GM19328 (cell line): ENCODE measurements around the gene MRGPRF.

ENCODE experiments used
- ATAC-seq: cut with Tn5 transposase; IDR thresholded peaks from one replicate; pipeline ENCODE4 v1.9.1; 2021; ENCODE audit warnings: mild to moderate bottlenecking, moderate library complexity; ENCODE audit not compliant: unreplicated experiment

The MRGPRF gene, protein sequence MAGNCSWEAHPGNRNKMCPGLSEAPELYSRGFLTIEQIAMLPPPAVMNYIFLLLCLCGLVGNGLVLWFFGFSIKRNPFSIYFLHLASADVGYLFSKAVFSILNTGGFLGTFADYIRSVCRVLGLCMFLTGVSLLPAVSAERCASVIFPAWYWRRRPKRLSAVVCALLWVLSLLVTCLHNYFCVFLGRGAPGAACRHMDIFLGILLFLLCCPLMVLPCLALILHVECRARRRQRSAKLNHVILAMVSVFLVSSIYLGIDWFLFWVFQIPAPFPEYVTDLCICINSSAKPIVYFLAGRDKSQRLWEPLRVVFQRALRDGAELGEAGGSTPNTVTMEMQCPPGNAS

DNA sequence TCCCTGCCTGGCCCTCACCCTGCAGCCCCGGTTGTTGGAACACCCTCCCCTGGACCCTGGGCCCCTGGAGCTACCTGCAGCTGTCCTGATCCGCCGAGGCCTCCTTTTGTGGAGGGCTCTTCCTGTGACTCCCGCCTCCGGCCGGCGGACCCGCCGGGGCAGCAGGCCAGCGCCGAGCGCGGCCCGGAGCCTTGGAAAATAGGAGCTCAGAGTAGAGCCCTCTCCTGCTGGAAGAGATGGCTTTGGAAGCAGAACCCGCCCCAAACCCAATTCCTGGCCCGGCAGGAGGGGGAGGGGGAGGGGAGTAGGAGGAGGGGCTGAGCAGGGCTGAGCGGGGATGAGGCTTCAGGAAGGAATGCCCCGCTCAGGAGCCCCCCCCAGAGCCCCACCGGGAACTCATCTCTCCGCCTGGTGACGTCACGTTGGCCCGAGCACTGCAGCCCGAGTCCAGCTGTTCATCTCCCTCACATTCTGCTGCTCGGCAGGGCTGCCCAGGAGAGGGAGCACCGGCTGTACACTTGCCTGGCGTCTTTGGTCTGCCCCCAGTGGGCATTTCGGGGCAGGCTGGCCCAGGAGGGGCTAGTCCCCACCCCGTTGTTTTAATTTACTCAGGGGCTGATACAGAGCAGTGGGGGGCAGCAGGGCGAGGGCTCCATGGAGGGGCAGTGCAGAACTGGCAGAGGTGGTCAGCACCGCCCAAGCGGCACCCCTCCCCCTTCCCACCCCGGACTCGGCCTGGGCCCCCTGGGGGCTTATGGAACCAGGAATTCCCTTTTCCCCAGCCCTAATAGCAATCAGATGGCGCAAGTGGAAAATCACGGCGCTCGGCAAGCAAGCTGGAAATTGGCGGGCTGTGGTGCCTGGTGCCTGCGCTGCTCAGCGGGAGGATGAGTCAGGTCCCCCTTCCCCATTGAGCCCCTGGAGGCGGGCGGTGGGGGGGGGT lies at the start of gene MRGPRF:
Gene MRGPRF, minus strand, starts transcription at position 238 of the 943 bp plus-strand sequence. CDS start 3,345 bp downstream, outside the sequence.
- ATAC-seq = no peak

DNA sequence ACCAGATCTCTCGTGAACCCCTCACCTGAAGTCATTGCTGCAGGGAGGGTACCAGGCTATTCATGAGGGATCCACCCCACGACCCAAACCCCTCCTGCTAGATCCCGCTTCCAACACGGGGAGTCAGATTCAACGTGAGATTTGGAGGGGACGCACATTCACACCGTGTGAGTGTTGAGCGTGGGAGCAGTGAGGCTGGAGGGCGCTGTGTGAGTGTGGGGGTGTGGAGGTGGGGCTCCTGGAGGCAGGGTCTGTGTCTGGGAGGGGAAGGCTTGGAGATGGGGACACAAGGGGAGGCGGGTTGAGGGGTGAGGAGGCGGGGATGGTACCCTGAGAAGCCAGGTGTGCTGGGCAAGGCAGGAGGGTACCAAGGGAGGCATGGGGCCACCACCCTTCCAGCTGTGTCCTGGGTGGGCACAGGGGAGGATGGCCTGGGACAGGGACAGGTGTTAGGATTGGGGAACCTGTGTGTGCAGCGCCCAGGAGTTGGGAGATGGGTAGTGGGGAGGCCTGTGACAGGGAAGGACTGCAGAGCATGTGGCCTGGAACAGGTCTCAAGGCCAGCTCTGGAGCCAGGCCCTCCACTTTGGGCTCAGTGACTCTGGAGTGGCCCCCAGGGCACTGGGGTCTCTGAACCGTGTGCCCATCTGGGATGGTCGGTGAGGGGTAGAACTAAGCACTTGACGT lies 49.3 kb upstream of the MRGPRF start:
- no peak for ATAC-seq

DNA sequence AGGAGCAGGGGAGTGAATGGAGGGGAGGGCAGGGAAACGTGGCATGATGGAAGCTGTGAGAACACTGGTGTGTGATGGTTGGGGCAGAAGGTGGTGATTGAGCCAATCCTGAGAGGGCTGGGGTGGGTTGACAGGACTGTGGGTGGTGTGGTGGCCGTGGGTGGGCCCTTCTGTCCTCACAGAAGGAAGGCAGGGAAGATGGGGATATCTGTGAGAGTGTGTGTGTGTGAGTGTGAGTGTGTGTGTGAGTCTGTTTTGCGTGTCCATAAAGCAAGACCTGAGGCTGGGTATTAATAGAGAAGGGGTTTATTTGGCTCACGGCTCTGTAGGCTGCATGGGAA lies 48.6 kb upstream of the MRGPRF start:
- no peak for ATAC-seq

DNA sequence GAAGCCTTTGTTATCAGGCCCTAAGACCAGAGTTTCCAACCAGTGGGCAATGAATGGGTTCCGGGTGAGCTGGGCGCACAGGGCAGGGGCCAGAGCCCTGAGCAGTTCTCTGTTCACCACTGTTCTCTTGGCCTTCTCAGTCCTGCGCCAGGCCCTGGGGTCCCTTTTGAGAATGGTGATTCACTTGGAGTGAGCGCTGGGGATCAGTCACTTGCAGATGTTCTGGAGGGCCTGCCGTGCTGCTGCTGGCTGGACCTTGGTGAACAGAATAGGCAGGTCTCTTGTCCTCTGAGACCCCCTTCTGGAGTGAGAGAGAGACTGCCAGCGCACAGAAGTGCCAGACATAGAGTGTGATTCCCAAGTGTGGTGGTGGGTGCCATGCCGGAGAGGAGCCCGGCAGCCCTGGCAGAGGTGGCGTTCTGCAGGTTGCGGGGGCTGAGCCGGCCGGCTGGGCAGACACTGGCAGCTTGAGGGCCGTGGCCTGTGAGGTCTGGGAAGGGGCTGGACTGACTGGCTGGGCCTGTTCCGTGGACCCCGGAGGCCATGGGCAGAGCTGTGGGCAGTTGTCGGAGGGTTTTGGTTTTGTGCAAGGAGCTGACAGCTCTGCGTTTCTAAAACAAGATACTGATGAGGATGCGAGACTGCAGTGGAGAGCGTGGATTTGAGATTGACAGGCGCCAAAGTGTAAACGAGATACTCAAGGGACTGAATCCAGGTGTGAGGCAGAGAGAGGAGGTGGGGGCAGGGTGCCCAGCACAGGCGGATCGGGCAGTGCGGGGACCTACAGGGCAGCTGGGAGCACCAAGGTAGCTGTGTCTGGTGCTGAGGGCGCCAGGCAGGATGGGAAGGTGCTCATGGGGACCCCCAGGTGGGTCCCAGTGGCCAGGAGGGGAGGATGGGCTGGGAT lies 48.0 kb upstream of the MRGPRF start:
- ATAC-seq = no peak

DNA sequence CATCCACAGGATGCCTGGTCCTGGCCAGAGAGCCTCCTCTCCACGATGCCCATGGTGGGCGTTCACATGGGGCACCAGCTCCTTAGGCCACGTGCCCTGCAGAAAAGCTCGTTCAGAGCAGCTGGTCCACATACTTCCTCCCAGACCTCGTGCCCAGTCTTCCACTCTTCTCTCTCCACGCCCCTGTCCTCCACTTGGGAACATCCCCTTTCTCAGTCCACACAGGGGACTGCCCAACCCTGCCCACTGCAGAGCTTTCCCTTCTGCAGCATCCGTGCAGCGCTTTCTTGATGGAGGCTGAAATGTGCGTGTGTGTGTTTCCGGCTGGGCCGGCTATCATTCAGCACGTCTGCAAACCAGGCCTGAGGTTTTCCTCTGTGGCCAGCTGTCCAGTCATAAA lies 46.9 kb upstream of the MRGPRF start:
- no peak for ATAC-seq

DNA sequence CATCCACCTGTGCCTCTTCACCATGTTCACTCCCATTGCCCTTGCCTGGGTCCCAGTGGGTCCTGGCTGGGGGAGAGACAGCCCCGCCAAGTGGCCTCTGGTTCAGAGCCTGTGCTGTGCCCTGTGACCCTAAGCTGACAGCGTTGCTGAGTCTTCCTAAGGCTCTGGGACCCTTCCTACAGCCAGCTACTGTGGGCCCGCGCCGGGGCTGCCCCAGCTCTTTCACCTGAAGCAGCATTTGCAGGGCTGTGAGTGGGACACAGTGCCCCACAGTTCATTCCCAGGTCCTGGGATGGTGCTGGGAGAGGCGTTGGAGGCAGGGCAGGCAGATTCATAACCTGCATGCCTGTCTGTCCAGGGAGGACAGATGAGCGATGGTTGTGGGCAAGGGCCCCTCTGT lies 46.4 kb upstream of the MRGPRF start:
- ATAC-seq = no peak

DNA sequence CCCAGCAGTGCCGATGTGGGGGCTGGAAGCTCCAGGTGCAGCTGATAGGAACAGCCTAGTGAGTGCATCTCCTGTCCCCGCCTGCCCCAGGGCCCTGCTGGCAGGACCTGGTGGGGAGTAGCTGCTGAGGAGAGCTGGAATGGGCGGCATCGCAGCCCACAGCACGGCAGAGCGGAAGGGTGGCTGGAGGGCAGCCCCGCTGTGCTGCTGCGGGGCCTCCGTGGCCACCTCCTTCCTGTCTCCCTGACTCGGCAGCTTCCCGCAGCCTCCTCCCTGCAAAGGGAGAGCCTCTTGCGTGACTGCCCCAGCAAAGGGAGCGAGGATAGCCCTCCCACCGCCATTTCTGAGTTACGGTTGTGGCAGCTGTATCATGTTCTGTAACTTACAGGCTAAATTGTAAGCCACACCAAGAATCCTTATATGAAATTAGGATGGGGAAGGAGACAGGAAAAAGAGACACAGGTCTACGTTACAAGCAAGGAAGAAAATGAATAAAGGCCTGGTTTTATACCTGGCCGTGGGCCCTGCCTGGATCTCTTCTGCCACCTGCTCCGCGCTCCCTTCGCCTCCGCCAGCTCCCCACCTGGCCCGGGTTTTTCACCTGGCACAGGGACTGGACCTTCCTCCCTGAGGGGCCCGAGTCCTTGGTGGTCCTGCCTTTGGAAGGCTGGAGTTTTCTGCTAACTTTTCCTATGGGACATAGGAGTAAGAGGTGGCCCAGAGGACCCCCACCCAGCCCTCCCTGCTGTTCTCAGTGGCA lies 45.6 kb upstream of the MRGPRF start:
- ATAC-seq = no peak

DNA sequence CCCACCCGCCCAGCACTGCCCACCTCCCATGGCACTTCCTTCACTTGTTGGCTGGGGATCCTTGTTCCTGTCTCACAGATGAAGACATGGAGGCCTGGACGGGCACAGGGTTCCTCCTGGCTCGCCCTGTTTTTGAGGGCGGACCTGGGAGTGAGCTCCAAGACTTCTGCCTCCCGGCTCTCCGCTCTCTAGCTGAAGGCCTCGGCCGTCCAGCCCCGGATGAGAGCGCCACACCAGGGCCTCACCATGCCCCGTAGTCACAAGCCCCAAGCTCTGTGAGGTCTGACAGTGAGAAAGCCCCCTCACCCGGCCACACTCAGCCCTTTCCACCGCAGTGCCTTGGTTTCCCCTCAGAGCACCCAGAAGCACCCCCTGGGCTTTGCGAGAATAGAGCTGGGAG lies 44.8 kb upstream of the MRGPRF start:
- ATAC-seq = no peak

DNA sequence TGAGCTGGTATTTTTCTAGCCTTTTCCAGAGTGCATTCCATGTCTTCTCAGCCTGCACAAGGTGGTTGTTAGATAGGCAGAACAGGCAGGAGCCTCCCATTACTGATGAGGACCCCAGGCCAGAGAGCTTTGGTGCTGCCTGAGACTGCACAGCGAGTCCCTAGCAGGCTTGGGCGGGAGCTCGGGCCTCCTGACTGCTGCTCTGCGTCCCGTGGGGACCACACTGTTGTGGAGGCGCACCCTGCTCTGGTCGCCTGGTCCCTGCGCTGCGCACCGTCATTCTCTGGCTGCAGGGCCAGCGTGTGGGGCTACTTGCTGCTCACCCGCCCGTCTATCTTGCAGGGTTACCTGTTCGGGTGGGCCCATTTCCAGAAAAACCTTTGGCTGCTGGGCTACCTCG lies 44.2 kb upstream of the MRGPRF start:
- no peak for ATAC-seq

DNA sequence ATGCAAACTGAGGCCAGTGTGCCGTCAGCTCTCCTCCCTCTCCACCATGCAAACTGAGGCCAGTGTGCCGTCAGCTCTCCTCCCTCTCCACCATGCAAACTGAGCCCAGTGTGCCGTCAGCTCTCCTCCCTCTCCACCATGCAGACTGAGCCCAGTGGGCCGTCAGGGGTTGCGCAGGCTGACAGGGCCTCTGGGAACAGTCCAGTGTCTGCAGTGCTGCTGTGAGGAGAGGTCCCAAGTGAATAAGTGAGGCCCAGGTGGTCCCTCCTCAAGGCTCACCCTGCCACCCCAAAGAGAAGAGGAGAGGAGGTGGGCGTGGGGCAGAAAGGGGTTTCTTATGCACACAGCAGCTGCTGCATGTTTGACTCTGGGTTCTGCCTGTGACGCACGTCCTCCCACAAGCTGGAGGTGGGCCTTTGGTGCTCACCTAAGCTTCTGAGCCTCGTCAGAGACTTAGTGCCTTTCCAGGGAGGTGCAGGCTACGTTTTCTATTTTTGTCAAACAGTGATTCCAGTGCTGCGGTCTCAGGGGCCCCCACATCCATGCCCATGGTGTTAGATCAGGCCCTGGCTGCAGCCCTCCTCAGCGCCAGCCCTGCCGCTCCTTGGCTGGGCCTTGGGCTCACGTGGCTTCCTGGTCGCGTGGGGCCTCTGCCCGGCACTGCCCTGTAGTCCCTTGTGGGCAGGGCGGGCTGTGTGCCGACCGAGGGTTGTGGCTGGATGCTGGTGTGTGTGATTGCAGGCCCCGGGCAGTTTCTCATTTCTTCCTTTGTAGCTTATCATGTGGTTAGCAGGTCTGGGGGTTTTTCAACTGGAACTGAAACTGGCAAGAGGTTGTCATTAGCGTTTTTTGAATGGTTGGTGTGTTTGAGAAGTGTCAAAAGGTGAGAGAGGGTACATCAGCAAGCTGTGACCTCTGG lies 42.8 kb upstream of the MRGPRF start:
- ATAC-seq = peak; percentile 47

DNA sequence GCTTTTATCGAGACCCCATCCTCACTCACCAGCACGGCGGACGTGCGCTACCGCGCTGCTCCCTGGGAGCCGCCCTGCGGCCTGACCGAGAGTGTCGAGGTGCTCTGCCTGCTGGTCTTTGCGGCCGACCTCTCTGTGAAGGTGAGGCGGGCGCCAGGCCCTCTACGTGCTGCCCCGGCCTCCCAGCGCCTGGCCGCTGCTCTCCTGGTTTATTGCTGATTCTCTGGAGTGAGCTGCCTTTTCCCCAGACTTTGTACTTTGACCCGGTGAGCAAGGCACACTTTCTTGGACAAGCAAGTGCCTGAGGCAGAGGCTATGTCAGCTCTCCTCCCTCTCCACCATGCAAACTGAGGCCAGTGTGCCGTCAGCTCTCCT lies 42.2 kb upstream of the MRGPRF start:
- no peak for ATAC-seq

DNA sequence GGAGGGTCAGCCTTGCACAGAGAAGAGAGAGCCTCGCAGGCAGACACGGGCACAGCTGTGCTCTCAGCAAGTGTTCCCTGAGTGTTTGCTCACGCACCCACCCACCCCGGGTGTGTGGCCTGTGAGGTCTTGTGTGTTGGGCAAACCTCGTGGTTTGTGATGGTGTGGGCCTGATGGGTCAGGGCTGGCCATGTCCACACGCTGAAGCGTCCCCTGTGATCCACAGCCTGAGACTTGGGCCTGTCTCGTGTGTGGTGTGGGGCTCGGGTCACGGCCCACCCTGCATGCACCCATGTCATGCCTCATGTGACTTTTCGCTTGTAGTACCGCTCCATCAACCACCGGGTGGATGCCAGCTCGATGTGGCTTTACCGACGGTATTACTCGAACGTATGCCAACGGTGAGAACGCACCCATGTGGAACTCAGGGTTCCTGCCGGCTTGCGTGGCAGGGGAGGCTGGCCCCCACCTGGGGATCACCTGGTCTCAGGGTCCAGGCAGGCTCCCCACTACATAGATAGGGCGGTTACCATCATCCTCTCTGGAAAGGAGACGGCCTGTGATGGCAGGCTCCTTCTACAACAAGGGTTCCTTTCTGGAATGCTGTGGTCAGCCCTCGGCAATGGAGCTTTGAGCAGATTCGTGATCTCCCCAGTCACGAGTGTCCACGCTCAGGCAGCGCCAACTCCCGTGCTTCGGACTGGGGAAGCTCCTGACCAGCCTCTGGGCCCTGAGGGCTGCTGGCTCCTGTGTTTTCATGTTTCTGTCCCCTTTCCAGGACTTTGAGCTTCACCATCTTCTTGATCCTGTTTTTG lies 41.6 kb upstream of the MRGPRF start:
- ATAC-seq = no peak

DNA sequence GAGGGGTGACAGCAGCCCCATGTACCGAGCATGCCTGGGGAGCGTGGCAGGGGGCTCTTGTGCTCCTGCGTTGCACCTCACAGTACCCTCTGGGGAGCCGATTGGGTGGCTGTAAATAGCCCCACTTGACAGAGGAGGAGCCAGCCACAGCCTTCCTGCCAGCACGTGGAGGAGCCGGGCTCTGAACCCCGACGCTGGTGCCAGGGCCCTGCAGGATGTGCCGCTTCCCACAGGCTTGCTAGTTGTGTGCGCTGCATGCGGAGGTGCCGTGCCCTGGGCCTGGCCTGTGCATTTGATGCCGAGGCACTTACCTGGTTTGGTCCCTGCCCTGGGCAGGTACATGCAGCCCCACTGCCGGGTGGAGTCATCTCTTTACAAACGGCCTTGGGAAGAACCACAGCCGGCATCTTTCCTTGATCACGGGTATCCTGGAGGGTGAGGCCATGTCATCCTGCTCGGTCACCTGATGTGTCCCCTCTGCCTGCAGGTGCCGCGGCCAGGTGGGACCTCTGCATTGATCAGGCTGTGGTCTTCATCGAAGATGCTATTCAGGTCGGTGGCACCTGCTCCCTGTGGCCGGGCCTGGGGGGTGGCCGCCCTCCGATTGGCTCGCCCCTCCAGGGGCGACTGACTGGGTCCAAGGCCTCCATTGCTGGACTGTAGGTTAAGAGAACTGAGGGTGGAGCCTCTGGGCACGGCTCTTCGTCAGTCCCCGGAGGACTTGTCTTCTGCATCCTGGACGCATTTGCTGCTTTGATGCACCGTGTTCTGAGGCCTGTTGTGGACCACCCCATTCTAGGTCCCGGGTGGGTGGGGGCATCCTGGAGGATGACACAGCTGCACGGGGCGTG lies 40.7 kb upstream of the MRGPRF start:
- ATAC-seq = no peak

DNA sequence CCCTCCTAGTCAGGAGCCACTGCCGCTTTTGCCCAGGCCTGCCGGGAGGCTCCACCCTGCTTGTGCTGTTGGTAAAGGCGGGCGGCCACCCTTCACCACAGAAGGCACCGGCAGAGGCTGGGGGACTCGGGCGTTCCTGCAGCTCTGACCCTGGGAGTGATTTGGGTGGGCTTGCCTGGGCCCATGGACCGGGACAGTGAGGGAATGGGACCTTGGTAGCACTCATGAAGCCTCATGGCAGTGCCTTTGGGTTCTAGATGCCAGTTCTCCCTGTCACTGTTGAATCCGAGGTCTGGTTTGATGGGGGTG lies 40.1 kb upstream of the MRGPRF start:
- ATAC-seq = no peak

DNA sequence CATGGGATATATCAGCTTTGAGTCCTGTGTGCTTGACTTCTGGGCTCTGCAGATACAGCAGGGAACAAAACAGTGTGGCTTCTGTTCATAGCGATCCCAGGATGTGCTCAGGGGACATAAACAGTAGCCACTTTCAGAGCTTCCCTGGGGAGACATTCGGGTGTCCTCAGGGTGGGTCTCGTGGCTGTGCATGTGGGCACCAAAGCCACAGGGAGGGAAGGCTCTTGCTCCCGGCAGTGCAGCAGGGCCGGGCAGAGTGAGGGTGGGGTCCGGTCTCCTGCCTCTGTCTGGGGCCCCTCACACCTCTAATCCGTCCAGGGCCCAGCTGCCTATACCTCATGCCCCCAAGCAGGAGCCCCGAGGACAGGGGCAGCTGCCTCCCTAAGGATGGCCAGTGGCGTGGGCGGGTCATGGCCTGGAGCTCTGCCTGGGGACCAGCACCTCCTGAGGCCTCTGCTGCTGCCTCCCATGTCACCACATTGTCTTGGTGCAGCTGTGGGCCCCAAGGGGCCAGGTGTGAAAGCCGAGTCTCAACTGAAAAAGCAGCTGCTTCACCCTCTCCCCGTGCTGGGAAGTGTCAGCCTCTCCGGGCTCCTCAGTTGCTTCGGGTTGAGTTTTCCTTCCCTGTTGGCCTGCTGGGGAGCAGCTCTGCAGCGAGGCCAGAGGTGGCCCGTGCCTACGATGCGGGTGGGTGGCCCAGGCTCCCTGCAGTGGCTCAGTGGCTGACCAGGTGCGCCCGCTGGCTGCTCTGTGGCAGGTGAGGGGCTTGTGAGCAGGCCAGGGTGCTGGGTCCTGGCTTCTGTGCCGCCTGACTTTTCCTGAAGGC lies 39.5 kb upstream of the MRGPRF start:
- ATAC-seq = no peak
